ENCODE measurements around the gene SIL1. TPM values are rescaled to one million over a fixed set of nuclear protein-coding genes. Genes with fewer than 3 reads are reported as not detected.

SIL1 gene
- total RNA-seq, 1 experiment from 2014 or later = 10.7 TPM

DNA sequence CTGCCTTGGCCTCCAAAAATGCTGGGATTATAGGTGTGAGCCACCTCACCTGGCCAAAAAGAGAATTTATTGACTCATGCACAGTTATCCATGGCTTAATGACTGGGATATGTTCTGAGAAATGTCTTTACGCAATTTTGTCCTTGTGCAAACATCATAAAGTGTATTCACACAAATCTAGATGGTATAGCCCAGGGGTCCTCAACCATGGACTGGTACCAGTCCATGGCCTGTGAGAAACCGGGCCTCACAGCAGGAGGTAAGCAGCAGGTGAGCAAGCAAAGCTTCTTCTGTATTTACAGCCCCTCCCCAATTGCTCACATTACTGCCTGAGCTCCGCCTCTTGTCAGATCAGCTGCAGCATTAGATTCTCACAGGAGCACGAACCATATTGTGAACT is 12.4 kb upstream of the SIL1 start:
- H3K27me3 Mint-ChIP-seq (ENCODE audit: low read depth) = no peaks in the 10 kb centered on the region; the same call in 1 of the 2 replicates
- ATAC-seq (no peak), DNase-seq (ENCODE audit: low spot score) (peak; percentile 44)
- no peaks in the 10 kb centered on the region for H3K36me3 Mint-ChIP-seq
- TF ChIP-seq CREM (CRISPR knock-in tag; IDR thresholded peaks at IDR 0.05) = no peak
- TF ChIP-seq, protein P1, sequence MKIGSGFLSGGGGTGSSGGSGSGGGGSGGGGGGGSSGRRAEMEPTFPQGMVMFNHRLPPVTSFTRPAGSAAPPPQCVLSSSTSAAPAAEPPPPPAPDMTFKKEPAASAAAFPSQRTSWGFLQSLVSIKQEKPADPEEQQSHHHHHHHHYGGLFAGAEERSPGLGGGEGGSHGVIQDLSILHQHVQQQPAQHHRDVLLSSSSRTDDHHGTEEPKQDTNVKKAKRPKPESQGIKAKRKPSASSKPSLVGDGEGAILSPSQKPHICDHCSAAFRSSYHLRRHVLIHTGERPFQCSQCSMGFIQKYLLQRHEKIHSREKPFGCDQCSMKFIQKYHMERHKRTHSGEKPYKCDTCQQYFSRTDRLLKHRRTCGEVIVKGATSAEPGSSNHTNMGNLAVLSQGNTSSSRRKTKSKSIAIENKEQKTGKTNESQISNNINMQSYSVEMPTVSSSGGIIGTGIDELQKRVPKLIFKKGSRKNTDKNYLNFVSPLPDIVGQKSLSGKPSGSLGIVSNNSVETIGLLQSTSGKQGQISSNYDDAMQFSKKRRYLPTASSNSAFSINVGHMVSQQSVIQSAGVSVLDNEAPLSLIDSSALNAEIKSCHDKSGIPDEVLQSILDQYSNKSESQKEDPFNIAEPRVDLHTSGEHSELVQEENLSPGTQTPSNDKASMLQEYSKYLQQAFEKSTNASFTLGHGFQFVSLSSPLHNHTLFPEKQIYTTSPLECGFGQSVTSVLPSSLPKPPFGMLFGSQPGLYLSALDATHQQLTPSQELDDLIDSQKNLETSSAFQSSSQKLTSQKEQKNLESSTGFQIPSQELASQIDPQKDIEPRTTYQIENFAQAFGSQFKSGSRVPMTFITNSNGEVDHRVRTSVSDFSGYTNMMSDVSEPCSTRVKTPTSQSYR (CRISPR knock-in tag; IDR thresholded peaks at IDR 0.05) = no peak
- no peak for TF ChIP-seq GABPB1 (CRISPR knock-in tag; IDR thresholded peaks at IDR 0.05)
- no peak for TF ChIP-seq ZBTB43 (CRISPR knock-in tag; IDR thresholded peaks at IDR 0.05)
- TF ChIP-seq FOXP1 (CRISPR knock-in tag; IDR thresholded peaks at IDR 0.05; ENCODE audit: borderline replicate concordance) = no peak
- H3K9me3 Mint-ChIP-seq = no peaks in the 10 kb centered on the region
- CTCF ChIA-PET = no interaction called here
- POLR2A ChIA-PET = no interaction called here
- H3K4me3 Mint-ChIP-seq = no peak overlapping the region
- no peak overlapping the region for H3K27ac Mint-ChIP-seq
- peaks cover 29% of the 10 kb centered on the region for H3K4me1 Mint-ChIP-seq

- H3K4me3 Mint-ChIP-seq = no peak overlapping the region
- no peak overlapping the region for H3K27ac Mint-ChIP-seq
- no peaks in the 10 kb centered on the region for H3K36me3 Mint-ChIP-seq
- H3K4me1 Mint-ChIP-seq = peaks cover 15% of the 10 kb centered on the region
- POLR2A ChIA-PET = no interaction called here
- H3K9me3 Mint-ChIP-seq = no peaks in the 10 kb centered on the region
- CTCF ChIA-PET = interaction anchor here (1.8 kb wide), 1 partner anchor 9 kb away, joined by 6 read pairs; the partner anchor contains the start of gene SIL1
- TF ChIP-seq, protein P2, sequence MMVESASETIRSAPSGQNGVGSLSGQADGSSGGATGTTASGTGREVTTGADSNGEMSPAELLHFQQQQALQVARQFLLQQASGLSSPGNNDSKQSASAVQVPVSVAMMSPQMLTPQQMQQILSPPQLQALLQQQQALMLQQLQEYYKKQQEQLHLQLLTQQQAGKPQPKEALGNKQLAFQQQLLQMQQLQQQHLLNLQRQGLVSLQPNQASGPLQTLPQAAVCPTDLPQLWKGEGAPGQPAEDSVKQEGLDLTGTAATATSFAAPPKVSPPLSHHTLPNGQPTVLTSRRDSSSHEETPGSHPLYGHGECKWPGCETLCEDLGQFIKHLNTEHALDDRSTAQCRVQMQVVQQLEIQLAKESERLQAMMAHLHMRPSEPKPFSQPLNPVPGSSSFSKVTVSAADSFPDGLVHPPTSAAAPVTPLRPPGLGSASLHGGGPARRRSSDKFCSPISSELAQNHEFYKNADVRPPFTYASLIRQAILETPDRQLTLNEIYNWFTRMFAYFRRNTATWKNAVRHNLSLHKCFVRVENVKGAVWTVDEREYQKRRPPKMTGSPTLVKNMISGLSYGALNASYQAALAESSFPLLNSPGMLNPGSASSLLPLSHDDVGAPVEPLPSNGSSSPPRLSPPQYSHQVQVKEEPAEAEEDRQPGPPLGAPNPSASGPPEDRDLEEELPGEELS (CRISPR knock-in tag; IDR thresholded peaks at IDR 0.05) = no peak
- TF ChIP-seq RELA (CRISPR knock-in tag; IDR thresholded peaks at IDR 0.05; ENCODE audit: borderline replicate concordance) = no peak
- ATAC-seq (no peak), DNase-seq (ENCODE audit: low spot score) (no peak)
- no peaks in the 10 kb centered on the region; the same call in 1 of the 2 replicates for H3K27me3 Mint-ChIP-seq (ENCODE audit: low read depth)
Measured at GRCh38 chr5:139207297-139208000, 9.3 kb upstream of the SIL1 start.

DNA sequence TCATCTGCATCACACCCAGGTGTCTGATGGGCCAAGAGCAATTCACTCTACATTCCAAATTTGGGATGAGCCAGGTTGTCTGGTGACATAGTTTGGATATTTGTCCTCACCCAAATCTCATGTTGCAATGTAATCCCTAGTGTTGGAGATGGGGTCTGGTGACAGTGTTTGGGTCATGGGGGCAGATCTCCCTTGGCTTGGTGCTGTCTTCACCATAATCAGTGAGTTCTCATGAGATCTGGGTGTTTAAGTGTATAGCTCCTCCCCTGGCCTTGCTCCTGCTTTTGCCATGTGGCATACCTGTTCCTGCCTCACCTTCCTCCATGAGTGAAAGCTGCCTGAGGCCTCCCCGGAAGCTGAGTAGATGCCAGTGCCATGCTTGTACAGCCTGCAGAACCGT is 7.4 kb upstream of the SIL1 start:
- Mint-ChIP-seq H3K27me3 (ENCODE audit: low read depth) (no peaks in the 10 kb centered on the region; the same call in 1 of the 2 replicates), H3K4me3 (no peak overlapping the region), H3K4me1 (peaks cover 9% of the 10 kb centered on the region), H3K36me3 (no peaks in the 10 kb centered on the region), H3K9me3 (no peaks in the 10 kb centered on the region), H3K27ac (no peak overlapping the region)
- ChIA-PET CTCF (no interaction called here), POLR2A (no interaction called here)
- no peak for TF ChIP-seq ESRRA (CRISPR knock-in tag; IDR thresholded peaks at IDR 0.05; ENCODE audit: borderline replicate concordance)
- TF ChIP-seq, protein P3, sequence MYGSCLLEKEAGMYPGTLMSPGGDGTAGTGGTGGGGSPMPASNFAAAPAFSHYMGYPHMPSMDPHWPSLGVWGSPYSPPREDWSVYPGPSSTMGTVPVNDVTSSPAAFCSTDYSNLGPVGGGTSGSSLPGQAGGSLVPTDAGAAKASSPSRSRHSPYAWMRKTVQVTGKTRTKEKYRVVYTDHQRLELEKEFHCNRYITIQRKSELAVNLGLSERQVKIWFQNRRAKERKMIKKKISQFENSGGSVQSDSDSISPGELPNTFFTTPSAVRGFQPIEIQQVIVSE (CRISPR knock-in tag; IDR thresholded peaks at IDR 0.05; ENCODE audit: borderline replicate concordance) = no peak
- TF ChIP-seq, protein P4, sequence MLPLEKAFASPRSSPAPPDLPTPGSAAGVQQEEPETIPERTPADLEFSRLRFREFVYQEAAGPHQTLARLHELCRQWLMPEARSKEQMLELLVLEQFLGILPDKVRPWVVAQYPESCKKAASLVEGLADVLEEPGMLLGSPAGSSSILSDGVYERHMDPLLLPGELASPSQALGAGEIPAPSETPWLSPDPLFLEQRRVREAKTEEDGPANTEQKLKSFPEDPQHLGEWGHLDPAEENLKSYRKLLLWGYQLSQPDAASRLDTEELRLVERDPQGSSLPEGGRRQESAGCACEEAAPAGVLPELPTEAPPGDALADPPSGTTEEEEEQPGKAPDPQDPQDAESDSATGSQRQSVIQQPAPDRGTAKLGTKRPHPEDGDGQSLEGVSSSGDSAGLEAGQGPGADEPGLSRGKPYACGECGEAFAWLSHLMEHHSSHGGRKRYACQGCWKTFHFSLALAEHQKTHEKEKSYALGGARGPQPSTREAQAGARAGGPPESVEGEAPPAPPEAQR (CRISPR knock-in tag; IDR thresholded peaks at IDR 0.05) = no peak
- no peak for ATAC-seq
- DNase-seq (ENCODE audit: low spot score) = no peak

All from WTC11 (cell line).